T-helper 2 cell treated with Interferon-gamma antibody and Interleukin-4, amounts not matched to agents 5 μg/mL and 100 μg/mL, for 36 hours (primary cell): ENCODE data around the gene ETS1.
A peak's percentile ranks its signal among the peaks of the same experiment; 100 is the strongest.

Experiments used
- DNase-seq: peaks from one replicate; pipeline ENCODE4 v3.0.0; 2021; ENCODE audit warnings: low spot score
- H3K27ac Mint-ChIP-seq: one replicate; pipeline ENCODE4 v1.8.0; 2021; ENCODE audit warnings: mild to moderate bottlenecking, mixed read lengths
- H3K27me3 Mint-ChIP-seq: one replicate; pipeline ENCODE4 v1.8.0; 2021; ENCODE audit warnings: low read depth, mixed read lengths
- H3K36me3 Mint-ChIP-seq: one replicate; pipeline ENCODE4 v1.8.0; 2021; ENCODE audit warnings: low read depth, mixed read lengths
- H3K4me1 Mint-ChIP-seq: one replicate; pipeline ENCODE4 v1.8.0; 2021; ENCODE audit warnings: low read depth, mixed read lengths
- H3K4me3 Mint-ChIP-seq: one replicate; pipeline ENCODE4 v1.8.0; 2022; ENCODE audit warnings: mild to moderate bottlenecking, moderate library complexity, mixed read lengths
- H3K9me3 Mint-ChIP-seq: one replicate; pipeline ENCODE4 v1.8.0; 2021; ENCODE audit warnings: mixed read lengths

The ETS1 gene

DNA sequence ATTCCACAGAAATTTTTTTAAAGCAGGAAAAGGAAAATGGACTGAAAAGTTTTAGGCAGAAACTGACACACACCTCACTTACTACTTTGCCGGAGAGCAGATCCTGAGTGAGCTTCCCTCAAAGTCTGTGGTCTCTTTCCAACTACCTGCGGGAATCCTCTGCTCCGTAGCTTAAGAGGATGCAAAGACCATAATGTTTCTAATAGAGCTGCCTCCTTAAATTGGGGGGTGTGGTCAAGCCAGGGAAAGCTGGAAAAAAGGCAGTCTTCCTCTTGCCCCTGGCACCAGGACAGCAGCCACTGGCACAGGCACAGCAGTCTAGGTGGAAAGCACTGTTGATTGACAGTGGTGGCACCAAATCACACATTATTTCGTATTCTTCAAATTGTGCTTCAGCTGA is at the start of gene ETS1:
TSS of gene ETS1 (minus strand) at position 144 of the 400 bp plus-strand sequence. CDS start 14,428 bp downstream, outside the sequence.
- peaks cover 5% of the 10 kb centered on the region for H3K4me1 Mint-ChIP-seq
- peaks cover 34% of the 10 kb centered on the region for H3K27me3 Mint-ChIP-seq
- H3K4me3 Mint-ChIP-seq, result no peak within 1 kb of the TSS
- no peak for DNase-seq
- peaks cover 3% of the 10 kb centered on the region for H3K9me3 Mint-ChIP-seq
- H3K36me3 Mint-ChIP-seq, result no peaks in the 10 kb centered on the region
- no peak within 1 kb of the TSS for H3K27ac Mint-ChIP-seq

GRCh38 chr11:128634395-128634794 is 47.0 kb upstream of the ETS1 start:
- Mint-ChIP-seq H3K4me1 (peaks cover 27% of the 10 kb centered on the region), H3K9me3 (no peaks in the 10 kb centered on the region), H3K27ac (no peak overlapping the region), H3K27me3 (peaks cover 7% of the 10 kb centered on the region), H3K4me3 (no peak overlapping the region), H3K36me3 (no peaks in the 10 kb centered on the region)
- no peak for DNase-seq

GRCh38 chr11:128633384-128633965 is 46.1 kb upstream of the ETS1 start:
- H3K36me3 Mint-ChIP-seq, result no peaks in the 10 kb centered on the region
- H3K27me3 Mint-ChIP-seq, result peaks cover 5% of the 10 kb centered on the region
- DNase-seq, result no peak
- no peak overlapping the region for H3K27ac Mint-ChIP-seq
- H3K4me3 Mint-ChIP-seq, result no peak overlapping the region
- no peaks in the 10 kb centered on the region for H3K9me3 Mint-ChIP-seq
- peaks cover 36% of the 10 kb centered on the region for H3K4me1 Mint-ChIP-seq

GRCh38 chr11:128632141-128632791 is 44.9 kb upstream of the ETS1 start:
- Mint-ChIP-seq H3K4me1 (peaks cover 45% of the 10 kb centered on the region), H3K36me3 (no peaks in the 10 kb centered on the region), H3K27me3 (peaks cover 1% of the 10 kb centered on the region), H3K4me3 (no peak overlapping the region), H3K9me3 (no peaks in the 10 kb centered on the region), H3K27ac (no peak overlapping the region)
- DNase-seq, result no peak

DNA sequence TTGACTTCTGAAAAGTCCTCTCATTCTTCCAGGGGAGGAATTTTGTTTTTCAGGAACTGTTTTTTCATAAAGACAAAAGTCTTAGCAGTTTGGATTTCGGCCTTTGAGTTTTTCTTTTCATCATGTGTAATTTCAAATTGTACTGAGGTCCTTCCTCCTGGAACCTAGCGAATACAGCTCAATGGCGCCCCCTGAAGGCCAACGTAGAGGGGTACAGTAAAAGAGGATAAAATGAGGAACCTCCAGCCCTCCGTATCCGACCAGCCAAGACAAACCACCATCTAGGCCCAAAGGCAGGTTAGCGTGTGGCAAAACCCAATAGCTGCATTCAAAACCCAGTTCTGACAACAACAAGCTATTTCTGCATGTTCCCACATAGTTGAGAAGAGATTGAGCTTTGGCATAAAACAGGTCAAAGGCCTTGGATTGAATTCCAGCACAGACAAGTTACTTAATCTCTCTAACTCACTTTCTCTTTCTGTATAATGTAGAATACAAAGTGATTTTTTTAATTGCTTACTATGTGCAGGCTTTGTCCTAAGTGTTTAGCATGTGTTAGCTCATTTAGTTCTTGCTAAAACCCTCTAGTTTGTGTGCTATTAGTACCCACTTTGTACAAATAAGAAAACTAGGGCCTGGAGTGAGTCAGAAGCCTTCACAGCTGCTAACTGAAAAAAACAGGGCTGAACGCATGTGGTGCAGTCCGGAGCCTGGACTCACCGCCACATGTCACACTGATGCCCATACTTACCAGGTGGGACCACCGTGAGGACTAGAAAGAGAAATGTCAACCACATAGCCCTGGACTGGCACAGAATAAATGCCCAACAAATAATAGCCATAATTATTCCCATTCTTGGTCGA is 43.2 kb upstream of the ETS1 start:
- Mint-ChIP-seq H3K4me3 (peak overlapping the region; percentile 70), H3K9me3 (no peaks in the 10 kb centered on the region), H3K27me3 (no peaks in the 10 kb centered on the region), H3K4me1 (peaks cover 60% of the 10 kb centered on the region), H3K36me3 (peaks cover 1% of the 10 kb centered on the region), H3K27ac (peak overlapping the region; percentile 44)
- DNase-seq, result peak; percentile 79

DNA sequence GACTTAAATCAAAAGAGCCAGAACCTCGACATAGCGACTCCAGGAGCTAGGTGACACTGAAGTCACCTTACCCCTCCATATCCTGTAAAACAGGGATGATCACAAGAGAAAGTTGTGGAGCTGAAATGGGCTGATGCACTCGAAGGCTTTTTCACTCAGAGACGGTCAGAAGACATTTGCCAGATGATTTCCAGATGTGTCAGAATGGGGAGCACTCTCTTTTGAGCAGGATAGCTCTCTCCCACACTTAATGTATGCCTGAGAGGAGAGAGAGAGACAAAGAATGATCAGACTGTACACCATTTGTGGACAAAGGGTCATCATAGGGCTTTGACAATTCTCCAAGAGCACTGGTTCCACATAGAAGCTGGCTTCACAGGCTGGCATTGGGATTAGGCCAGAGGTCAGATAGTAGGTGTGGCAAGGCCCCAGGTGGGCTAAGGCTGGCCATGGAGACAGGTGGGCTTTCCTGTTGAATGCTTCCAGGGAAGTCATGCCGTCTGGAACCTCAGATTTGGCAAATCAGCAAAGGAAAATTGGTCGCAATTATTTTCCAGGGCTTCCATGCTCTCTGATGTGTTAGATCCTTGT is 42.3 kb upstream of the ETS1 start:
- H3K27me3 Mint-ChIP-seq, result no peaks in the 10 kb centered on the region
- DNase-seq, result no peak
- H3K4me1 Mint-ChIP-seq, result peaks cover 70% of the 10 kb centered on the region
- H3K9me3 Mint-ChIP-seq, result no peaks in the 10 kb centered on the region
- peaks cover 1% of the 10 kb centered on the region for H3K36me3 Mint-ChIP-seq
- peak overlapping the region; percentile 75 for H3K27ac Mint-ChIP-seq
- peak overlapping the region; percentile 70 for H3K4me3 Mint-ChIP-seq

- Mint-ChIP-seq H3K4me3 (peak overlapping the region; percentile 70), H3K36me3 (peaks cover 1% of the 10 kb centered on the region), H3K9me3 (no peaks in the 10 kb centered on the region), H3K27ac (peak overlapping the region; percentile 75), H3K27me3 (no peaks in the 10 kb centered on the region), H3K4me1 (peaks cover 71% of the 10 kb centered on the region)
- DNase-seq, result no peak
Measured at GRCh38 chr11:128628686-128629085, 41.3 kb upstream of the ETS1 start.

DNA sequence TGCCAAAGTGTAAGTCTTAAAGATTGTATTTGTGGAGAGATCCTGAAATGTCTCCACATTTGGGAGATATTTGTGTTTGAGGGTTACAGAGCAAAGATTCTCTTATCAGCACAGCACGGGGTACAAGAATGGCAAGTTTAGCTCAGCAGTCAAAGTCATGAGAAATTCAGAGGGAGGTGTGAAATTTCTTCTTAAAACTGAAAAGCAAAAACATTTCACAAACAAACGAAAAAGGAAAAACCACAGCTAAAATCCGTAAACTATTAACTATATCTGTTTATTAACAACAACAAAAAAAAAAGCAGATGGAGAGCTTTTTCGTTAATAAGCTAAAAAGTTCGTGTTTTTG is 40.9 kb upstream of the ETS1 start:
- H3K9me3 Mint-ChIP-seq, result no peaks in the 10 kb centered on the region
- H3K27ac Mint-ChIP-seq, result peak overlapping the region; percentile 75
- peak overlapping the region; percentile 70 for H3K4me3 Mint-ChIP-seq
- no peaks in the 10 kb centered on the region for H3K27me3 Mint-ChIP-seq
- H3K4me1 Mint-ChIP-seq, result peaks cover 75% of the 10 kb centered on the region
- H3K36me3 Mint-ChIP-seq, result peaks cover 1% of the 10 kb centered on the region
- DNase-seq, result no peak

DNA sequence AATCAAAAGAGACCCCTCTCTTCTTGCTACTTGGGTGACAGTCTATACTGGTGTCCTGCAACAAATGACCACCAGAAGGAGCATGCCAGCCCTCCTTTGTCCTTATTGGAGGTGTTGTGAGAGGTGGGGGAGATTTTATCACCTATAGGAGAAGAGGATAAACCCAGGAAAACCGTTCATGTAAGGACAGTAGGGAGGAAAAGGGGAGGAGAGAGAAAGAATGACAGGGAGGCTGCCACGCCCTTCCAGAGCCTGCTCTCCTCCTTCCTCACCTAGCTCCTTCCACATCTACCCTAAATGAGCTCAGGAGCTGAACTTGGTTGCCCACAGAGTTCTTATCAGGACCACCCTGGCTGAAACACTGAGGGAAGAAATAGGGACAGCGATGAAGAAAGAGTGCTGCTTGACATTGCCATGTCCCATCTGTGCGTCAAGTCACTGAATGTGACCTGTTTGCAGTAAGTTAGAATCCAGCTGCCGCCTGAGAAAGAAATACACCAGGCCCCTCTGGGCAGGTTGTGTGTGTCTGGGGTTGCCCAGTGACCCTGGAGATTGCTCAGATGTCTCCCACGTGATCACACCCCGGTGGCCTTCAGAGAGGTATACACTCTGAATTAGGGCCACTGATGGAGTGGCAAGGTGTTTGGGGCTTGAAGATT is 40.4 kb upstream of the ETS1 start:
- no peak for DNase-seq

DNA sequence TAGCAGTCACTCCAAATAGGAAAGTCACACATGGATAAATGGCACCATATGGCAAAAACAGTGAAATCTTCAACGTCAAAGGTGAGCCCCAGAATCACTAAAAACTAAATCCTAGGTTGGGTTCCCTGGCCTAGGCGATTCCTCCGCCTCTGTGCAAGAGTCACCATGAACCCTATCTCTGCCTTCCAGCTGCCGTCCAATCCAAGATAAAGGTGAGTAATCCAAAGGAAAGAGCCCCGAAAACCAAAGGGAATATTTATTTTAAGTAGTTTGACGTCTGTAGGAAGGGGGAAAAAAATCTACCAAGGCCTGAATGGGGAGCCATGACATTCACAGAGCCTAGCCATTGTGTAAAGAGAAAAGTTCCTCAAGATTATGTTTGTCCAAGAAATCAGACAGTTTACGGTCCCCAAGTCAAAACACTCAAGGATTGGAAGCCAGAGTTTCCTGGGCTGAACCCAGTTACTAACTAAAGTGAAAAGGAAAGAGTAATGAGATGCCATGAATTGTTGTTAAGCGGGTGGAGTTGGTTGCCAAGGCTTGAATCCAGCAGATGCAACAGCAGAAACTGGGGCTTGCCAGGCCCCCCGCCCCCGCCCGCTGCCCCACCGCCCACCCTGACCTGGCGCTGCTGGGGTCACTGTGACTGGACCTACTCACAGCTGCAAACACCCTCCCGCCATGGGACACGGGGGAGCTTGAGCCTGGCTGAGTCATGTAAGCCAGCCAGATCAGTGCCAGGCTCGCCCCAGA is 39.7 kb upstream of the ETS1 start:
- no peak overlapping the region for H3K4me3 Mint-ChIP-seq
- H3K9me3 Mint-ChIP-seq, result no peaks in the 10 kb centered on the region
- peaks cover 80% of the 10 kb centered on the region for H3K4me1 Mint-ChIP-seq
- H3K36me3 Mint-ChIP-seq, result peaks cover 1% of the 10 kb centered on the region
- H3K27ac Mint-ChIP-seq, result peak overlapping the region; percentile 93
- no peak for DNase-seq
- no peaks in the 10 kb centered on the region for H3K27me3 Mint-ChIP-seq

More for the DNA sequence above, 40.4 kb upstream of the ETS1 start:
- no peaks in the 10 kb centered on the region for H3K9me3 Mint-ChIP-seq
- H3K36me3 Mint-ChIP-seq, result peaks cover 1% of the 10 kb centered on the region
- H3K27me3 Mint-ChIP-seq, result no peaks in the 10 kb centered on the region
- H3K4me3 Mint-ChIP-seq, result peak overlapping the region; percentile 70
- peak overlapping the region; percentile 75 for H3K27ac Mint-ChIP-seq
- peaks cover 80% of the 10 kb centered on the region for H3K4me1 Mint-ChIP-seq

DNA sequence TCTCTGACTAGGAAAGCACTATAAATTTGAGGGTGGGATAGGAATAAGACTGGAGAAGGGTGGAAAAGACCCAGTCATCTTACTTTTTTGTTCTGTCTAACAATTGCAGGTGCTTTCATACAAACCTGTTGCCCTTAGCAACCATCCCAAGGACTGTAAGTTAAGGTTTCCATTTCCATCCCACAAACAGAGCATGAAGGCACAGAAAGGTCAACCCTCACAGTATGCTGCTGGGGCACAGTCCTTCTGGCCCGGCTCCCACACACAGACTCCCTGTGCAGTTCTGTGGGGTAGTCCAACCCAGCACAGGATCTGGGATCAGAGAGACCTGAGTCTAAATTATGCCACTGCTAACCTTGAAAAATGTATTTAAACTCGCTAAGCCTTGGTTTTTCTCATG is 38.4 kb upstream of the ETS1 start:
- Mint-ChIP-seq H3K36me3 (peaks cover 1% of the 10 kb centered on the region), H3K27ac (peak overlapping the region; percentile 93), H3K4me3 (peak overlapping the region; percentile 72), H3K4me1 (peaks cover 77% of the 10 kb centered on the region), H3K27me3 (no peaks in the 10 kb centered on the region), H3K9me3 (no peaks in the 10 kb centered on the region)
- no peak for DNase-seq

GRCh38 chr11:128625326-128625725 is 38.0 kb upstream of the ETS1 start:
- Mint-ChIP-seq H3K36me3 (peaks cover 1% of the 10 kb centered on the region), H3K4me3 (peak overlapping the region; percentile 72), H3K4me1 (peaks cover 79% of the 10 kb centered on the region), H3K27ac (peak overlapping the region; percentile 93), H3K9me3 (no peaks in the 10 kb centered on the region), H3K27me3 (no peaks in the 10 kb centered on the region)
- DNase-seq, result no peak
